K562 (cell line): ENCODE measurements around the gene FCSK. TPM values are rescaled to one million over a fixed set of nuclear protein-coding genes. Genes with fewer than 3 reads are reported as not detected.

Experiments
- CEBPZ ChIP-seq: fragments of 150-350 bp; IDR thresholded peaks from 2 replicates; pipeline ENCODE4 v1.6.1; 2014; ENCODE audit warnings: low read depth, mild to moderate bottlenecking, low read length, borderline replicate concordance
- HMGXB4 ChIP-seq: sonication (generic); formaldehyde crosslinking; IDR thresholded peaks from 2 replicates; pipeline ENCODE4 v1.8.1; 2023; ENCODE audit warnings: mild to moderate bottlenecking, missing genetic modification reagents
- NONO ChIP-seq, 2 experiments: fragments of 200-400 bp in 1 of 2; fragments of 450-650 bp in 1 of 2; formaldehyde crosslinking in 1 of 2; IDR thresholded peaks; 2 replicates each; pipeline ENCODE4 v1.6.1; 2017; ENCODE audit warnings: low read depth in 2 of 2, mild to moderate bottlenecking in 2 of 2, moderate library complexity in 2 of 2, low read length in 1 of 2
- RNF2 ChIP-seq: sonication (generic); IDR thresholded peaks from 2 replicates; pipeline ENCODE4 v1.6.1; 2016
- SAP30 ChIP-seq: fragments of 200-600 bp; sonication (generic); IDR thresholded peaks from 2 replicates; pipeline ENCODE4 v1.6.1; 2012; ENCODE audit warnings: borderline replicate concordance, low read depth, mild to moderate bottlenecking, moderate library complexity, low read length, control low read depth, inconsistent platforms; ENCODE audit not compliant: insufficient read depth, poor library complexity, severe bottlenecking
- SRSF7 ChIP-seq: fragments of 200-400 bp; formaldehyde crosslinking; optimal IDR thresholded peaks from 2 replicates; pipeline ENCODE3; 2017; ENCODE audit warnings: mild to moderate bottlenecking, low read depth, low read length
- TARDBP ChIP-seq: fragments of 450-650 bp; IDR thresholded peaks from 2 replicates; pipeline ENCODE4 v1.6.1; 2016
- TEAD1 ChIP-seq, 2 experiments: fragments of 450-650 bp in 1 of 2; sonication (generic) in 1 of 2; formaldehyde crosslinking; IDR thresholded peaks; 2 replicates each; pipeline versions ENCODE4 v1.4.0 to v1.8.0; 2020 to 2022; ENCODE audit warnings: mild to moderate bottlenecking in 2 of 2, missing genetic modification reagents in 1 of 2
- XRCC3 ChIP-seq: fragments of 450-650 bp; IDR thresholded peaks from 2 replicates; pipeline ENCODE4 v1.6.1; 2017; ENCODE audit warnings: mild to moderate bottlenecking, moderate library complexity
- ZFP1 ChIP-seq: fragments of 450-650 bp; formaldehyde crosslinking; IDR thresholded peaks from 2 replicates; pipeline ENCODE4 v1.4.0; 2020; ENCODE audit warnings: mild to moderate bottlenecking, mixed read lengths
- ZNF318 ChIP-seq, 2 experiments: fragments of 450-650 bp; IDR thresholded peaks; 2 replicates each; pipeline ENCODE4 v1.6.1; 2016; ENCODE audit warnings: mild to moderate bottlenecking in 2 of 2, borderline replicate concordance in 1 of 2, low read depth in 1 of 2, moderate library complexity in 1 of 2
- ZNF354B ChIP-seq: fragments of 250-450 bp; sonication (Bioruptor Pico); IDR thresholded peaks from 2 replicates; pipeline ENCODE4 v1.4.0; 2020
- ZNF431 ChIP-seq: sonication (generic); formaldehyde crosslinking; IDR thresholded peaks from 2 replicates; pipeline ENCODE4 v1.8.0; 2022; ENCODE audit warnings: mild to moderate bottlenecking, missing genetic modification reagents
- ZNF717 ChIP-seq: fragments of 250-450 bp; sonication (Bioruptor Pico); IDR thresholded peaks from 2 replicates; pipeline ENCODE4 v1.5.0; 2021
- polyA plus RNA-seq, 8 experiments: library from polyadenylated mRNA; depleted of rRNA in 4 of 8; stranded (reverse) in 5 of 8; unstranded in 3 of 8; fragments of >200 nt; fragmentation: Nextera tagmentation in 2 of 8; fragmentation: Illumina TruSeq in 1 of 8; extraction: Ambion mirVana in 2 of 8; extraction: Trizol in 1 of 8; gene quantifications; 2 replicates each; pipeline versions ENCODE4 v1.2.1 to v1.2.3, GENCODE V29; 2011 to 2014; ENCODE audit warnings: inconsistent platforms in 1 of 8, missing spikeins in 1 of 8
- total RNA-seq, 7 experiments: library from RNA; depleted of rRNA in 6 of 7; stranded (reverse); fragments of >200 nt in 6 of 7; fragmentation: Illumina TruSeq in 2 of 7; extraction: Trizol in 2 of 7; gene quantifications; 2 replicates each; pipeline versions ENCODE4 v1.2.1 to v1.2.3, GENCODE V29; 2011 to 2021; ENCODE audit warnings: low replicate concordance in 1 of 7

FCSK gene
- total and polyA plus RNA-seq, 9 of the 15 experiments (the other 6 are each of a cell fraction or from before 2014, with no cell fraction given), result 0.92 to 18.6 (median 8.3) TPM

- TF ChIP-seq CEBPZ (no peak), ZFP1 (CRISPR knock-in tag) (no peak), RNF2 (no peak), HMGXB4 (no peak), ZNF717 (CRISPR knock-in tag) (no peak), ZNF431 (CRISPR knock-in tag) (peak; percentile 43; the same call in 1 of the 2 replicates), TEAD1 (CRISPR knock-in tag; IDR thresholded peaks at IDR 0.05) (peak in 1 of 2 experiments; percentile 85; a peak in 2 of 4 replicates), NONO (IDR thresholded peaks at IDR 0.05; ENCODE audit: low read depth in 2 of 2, low read length in 1 of 2) (peak in 1 of 2 experiments; percentile 27; a peak in 1 of 4 replicates), TARDBP (no peak; the same call in 1 of the 2 replicates), ZNF318 (IDR thresholded peaks at IDR 0.05; ENCODE audit: borderline replicate concordance in 1 of 2, low read depth in 1 of 2) (peak in 1 of 2 experiments; percentile 95; a peak in 2 of 4 replicates), XRCC3 (no peak), ZNF354B (CRISPR knock-in tag) (no peak), SAP30 (peak; percentile 60), SRSF7 (no peak)
Measured at GRCh38 chr16:70523743-70524398, 69.5 kb downstream of the FCSK start, which contains the start of gene SF3B3 (continued).
